ENCODE measurements around the gene KCND1.

GRCh38 chrX:48957827-48958634 is 13.6 kb downstream of the KCND1 start:
- TF ChIP-seq EZH2 (IDR thresholded peaks at IDR 0.05; ENCODE audit: insufficient read depth, low read length) (no peak), CTCF (IDR thresholded peaks at IDR 0.05; ENCODE audit: insufficient read depth, low read depth, low read length) (no peak)
